ENCODE measurements around the gene ITPR3. TPM values are rescaled to one million over a fixed set of nuclear protein-coding genes. Genes with fewer than 3 reads are reported as not detected.

Gene ITPR3
- total RNA-seq, 2 experiments from 2014 or later, result 56.6 to 83.5 TPM

- intact Hi-C loops (cut with micrococcal nuclease; ENCODE audit: unreplicated experiment), result no loop called here
- Histone ChIP-seq H3K36me3 (ENCODE audit: insufficient read depth, low read length) (peaks cover 2% of the 10 kb centered on the region), H3K9me2 (ENCODE audit: insufficient read depth, low read length) (no peaks in the 10 kb centered on the region), H4K20me1 (ENCODE audit: insufficient read depth, low read length) (peaks cover 2% of the 10 kb centered on the region; the same call in 1 of the 2 replicates), H3K4me1 (ENCODE audit: insufficient read depth, low read length, poor library complexity, severe bottlenecking) (peaks cover 20% of the 10 kb centered on the region), H3K4me2 (ENCODE audit: low read length) (no peak overlapping the region), H2AFZ (ENCODE audit: low read length) (0 out of 2 replicates have a peak overlapping the region, but pooled peaks have one; percentile 30), H3K9me3 (ENCODE audit: low read length) (no peaks in the 10 kb centered on the region), H3K79me2 (ENCODE audit: insufficient read depth, low read depth, low read length) (peaks cover 6% of the 10 kb centered on the region; the same call in 1 of the 2 replicates), H3K27ac (ENCODE audit: low read depth, low read length, poor library complexity, severe bottlenecking) (no peak overlapping the region), H3K4me3 (ENCODE audit: low read depth, low read length, poor library complexity, severe bottlenecking) (no peak overlapping the region)
- ChIA-PET POLR2A (interaction anchor here (0.6 to 1.5 kb wide), 2 partner anchors 10 to 21 kb away, joined by 3 to 5 read pairs; no protein-coding TSS in a partner anchor), CTCF (ENCODE audit: unreplicated experiment) (interaction anchor here (1.9 kb wide), 1 partner anchor 9 kb away, joined by 5 read pairs; no protein-coding TSS in a partner anchor)
- no peak for DNase-seq (ENCODE audit: low spot score)
- no TSS peak for BruUV-seq (replicated peaks)
- no peak for TF ChIP-seq EZH2phosphoT487 (IDR thresholded peaks at IDR 0.05; ENCODE audit: borderline replicate concordance, low read depth, low read length)
- no peak for TF ChIP-seq CTCF (conservative IDR thresholded peaks at IDR 0.05; ENCODE audit: low read length)
Measured at GRCh38 chr6:33616913-33617312, 4.2 kb upstream of the ITPR3 start.

DNA sequence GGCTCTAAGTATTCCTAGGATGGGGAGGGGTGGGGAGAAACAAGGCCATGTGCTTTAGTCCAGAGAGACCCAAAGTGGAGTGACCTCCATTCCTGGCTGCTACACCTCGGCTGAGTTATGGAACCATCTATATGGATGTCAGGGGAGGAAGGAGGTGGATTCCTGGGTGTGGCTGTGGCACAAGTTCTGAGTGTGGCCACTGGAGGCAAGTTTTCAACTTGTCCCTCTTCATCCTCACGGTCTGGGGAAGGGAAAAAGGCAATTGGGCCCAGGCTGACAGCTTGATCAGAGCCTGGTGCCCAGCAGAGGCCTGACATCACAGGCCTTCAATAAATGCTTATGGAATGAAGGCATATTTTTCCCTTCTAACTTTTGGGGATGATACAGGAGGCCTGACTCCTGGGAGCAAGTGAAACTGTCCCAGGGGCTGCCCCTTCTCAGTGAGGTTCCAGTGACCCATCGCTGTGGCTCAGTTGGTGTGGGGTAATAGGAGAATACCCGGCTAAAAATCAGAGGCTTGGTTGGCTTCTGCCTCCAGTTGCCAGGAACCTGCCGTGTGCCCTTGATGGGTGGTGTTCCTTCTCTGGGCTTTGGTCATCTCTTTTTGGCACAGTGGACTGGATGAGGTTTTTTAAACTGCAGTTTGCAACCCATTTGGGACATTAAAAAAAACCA lies 1.8 kb upstream of the ITPR3 start:
- H3K36me3 ChIP-seq (ENCODE audit: insufficient read depth, low read length), result peaks cover 25% of the 10 kb centered on the region
- TF ChIP-seq EZH2phosphoT487 (IDR thresholded peaks at IDR 0.05; ENCODE audit: borderline replicate concordance, low read depth, low read length) (no peak), CTCF (conservative IDR thresholded peaks at IDR 0.05; ENCODE audit: low read length) (no peak)
- peak overlapping the region; percentile 38; the same call in 1 of the 2 replicates for H2AFZ ChIP-seq (ENCODE audit: low read length)
- H3K4me3 ChIP-seq (ENCODE audit: low read depth, low read length, poor library complexity, severe bottlenecking), result peak overlapping the region; percentile 98
- peak overlapping the region; percentile 72 for H3K27ac ChIP-seq (ENCODE audit: low read depth, low read length, poor library complexity, severe bottlenecking)
- no peaks in the 10 kb centered on the region for H3K9me3 ChIP-seq (ENCODE audit: low read length)
- H3K4me1 ChIP-seq (ENCODE audit: insufficient read depth, low read length, poor library complexity, severe bottlenecking), result peaks cover 40% of the 10 kb centered on the region
- H4K20me1 ChIP-seq (ENCODE audit: insufficient read depth, low read length), result peaks cover 14% of the 10 kb centered on the region
- CTCF ChIA-PET (ENCODE audit: unreplicated experiment), result interaction anchor here (0.6 to 2.4 kb wide), 2 partner anchors 12 to 29 kb away, joined by 3 to 8 read pairs; no protein-coding TSS in a partner anchor
- DNase-seq (ENCODE audit: low spot score), result no peak
- intact Hi-C loops (cut with micrococcal nuclease; ENCODE audit: unreplicated experiment), result no loop called here
- no TSS peak for BruUV-seq (replicated peaks)
- POLR2A ChIA-PET, result no interaction called here
- peak overlapping the region; percentile 83 for H3K4me2 ChIP-seq (ENCODE audit: low read length)
- peaks cover 30% of the 10 kb centered on the region for H3K79me2 ChIP-seq (ENCODE audit: insufficient read depth, low read depth, low read length)
- H3K9me2 ChIP-seq (ENCODE audit: insufficient read depth, low read length), result no peaks in the 10 kb centered on the region
